Nephron (organoid): Measurements from ENCODE around the gene TSTD1.

Source experiments
- H3K27ac Mint-ChIP-seq, 3 experiments: 2 replicates each; pipeline ENCODE4 v1.8.0; 2020; ENCODE audit warnings: mixed read lengths in 3 of 3, mild to moderate bottlenecking in 2 of 3, moderate library complexity in 1 of 3
- H3K27me3 Mint-ChIP-seq: 2 replicates; pipeline ENCODE4 v1.8.0; 2021; ENCODE audit warnings: low read depth, mild to moderate bottlenecking, moderate library complexity, mixed read lengths
- H3K36me3 Mint-ChIP-seq: 2 replicates; pipeline ENCODE4 v1.8.0; 2020; ENCODE audit warnings: low read depth, mixed read lengths
- H3K4me1 Mint-ChIP-seq: 2 replicates; pipeline ENCODE4 v1.8.0; 2020; ENCODE audit warnings: mixed read lengths
- H3K4me3 Mint-ChIP-seq, 3 experiments: 2 replicates each; pipeline ENCODE4 v1.8.0; 2020; ENCODE audit warnings: mild to moderate bottlenecking in 3 of 3, mixed read lengths in 3 of 3, moderate library complexity in 2 of 3
- H3K9me3 Mint-ChIP-seq: 2 replicates; pipeline ENCODE4 v1.8.0; 2020; ENCODE audit warnings: mixed read lengths
- TF ChIP-seq, protein P1 (sequence below), 3 experiments: fragments of 200-600 bp; sonication (generic); IDR thresholded peaks; one replicate each; pipeline ENCODE4 v1.5.0; 2021; ENCODE audit warnings: antibody characterized with exemption in 3 of 3; ENCODE audit not compliant: unreplicated experiment in 3 of 3

Gene TSTD1, protein sequence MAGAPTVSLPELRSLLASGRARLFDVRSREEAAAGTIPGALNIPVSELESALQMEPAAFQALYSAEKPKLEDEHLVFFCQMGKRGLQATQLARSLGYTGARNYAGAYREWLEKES

DNA sequence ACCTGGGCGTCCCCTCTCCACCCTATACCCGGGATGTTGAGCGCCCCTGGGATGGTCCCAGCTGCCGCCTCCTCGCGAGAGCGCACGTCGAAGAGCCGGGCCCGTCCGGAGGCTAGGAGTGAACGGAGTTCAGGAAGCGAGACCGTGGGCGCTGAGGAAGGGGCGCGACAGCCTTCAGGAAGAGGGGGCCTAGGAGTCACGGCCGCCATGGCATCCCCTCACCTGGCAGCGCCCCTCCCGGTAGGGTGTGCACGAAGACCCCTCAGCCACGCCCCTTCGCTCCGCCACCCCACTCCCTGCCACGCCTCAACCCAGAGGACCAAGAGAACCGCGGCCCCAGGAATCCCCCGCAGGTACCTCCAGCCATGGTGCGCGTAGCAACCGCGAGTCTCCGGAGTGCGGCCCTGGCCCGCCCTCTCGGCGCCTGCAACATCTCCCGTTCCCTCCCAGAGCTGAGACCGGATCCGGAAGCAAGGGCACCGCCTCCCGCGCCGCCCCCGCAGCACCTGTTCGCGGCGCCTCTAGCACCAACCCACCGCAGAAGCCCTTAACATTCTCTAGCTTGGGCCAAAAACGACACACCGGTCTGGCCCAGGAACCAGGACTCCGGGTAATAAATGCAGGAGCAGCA lies at the start of gene TSTD1:
Gene TSTD1, minus strand, starts transcription at position 442 of the 631 bp plus-strand sequence. Its CDS starts 75 bp downstream, at position 367.
- no peaks in the 10 kb centered on the region for H3K27me3 Mint-ChIP-seq
- TF ChIP-seq, protein P1, sequence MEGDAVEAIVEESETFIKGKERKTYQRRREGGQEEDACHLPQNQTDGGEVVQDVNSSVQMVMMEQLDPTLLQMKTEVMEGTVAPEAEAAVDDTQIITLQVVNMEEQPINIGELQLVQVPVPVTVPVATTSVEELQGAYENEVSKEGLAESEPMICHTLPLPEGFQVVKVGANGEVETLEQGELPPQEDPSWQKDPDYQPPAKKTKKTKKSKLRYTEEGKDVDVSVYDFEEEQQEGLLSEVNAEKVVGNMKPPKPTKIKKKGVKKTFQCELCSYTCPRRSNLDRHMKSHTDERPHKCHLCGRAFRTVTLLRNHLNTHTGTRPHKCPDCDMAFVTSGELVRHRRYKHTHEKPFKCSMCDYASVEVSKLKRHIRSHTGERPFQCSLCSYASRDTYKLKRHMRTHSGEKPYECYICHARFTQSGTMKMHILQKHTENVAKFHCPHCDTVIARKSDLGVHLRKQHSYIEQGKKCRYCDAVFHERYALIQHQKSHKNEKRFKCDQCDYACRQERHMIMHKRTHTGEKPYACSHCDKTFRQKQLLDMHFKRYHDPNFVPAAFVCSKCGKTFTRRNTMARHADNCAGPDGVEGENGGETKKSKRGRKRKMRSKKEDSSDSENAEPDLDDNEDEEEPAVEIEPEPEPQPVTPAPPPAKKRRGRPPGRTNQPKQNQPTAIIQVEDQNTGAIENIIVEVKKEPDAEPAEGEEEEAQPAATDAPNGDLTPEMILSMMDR (IDR thresholded peaks at IDR 0.05; ENCODE audit: unreplicated experiment in 3 of 3): no peak
- H3K27ac Mint-ChIP-seq: peak within 1 kb of the TSS; percentile 69 to 91 (median 79)
- H3K9me3 Mint-ChIP-seq: no peaks in the 10 kb centered on the region
- peak within 1 kb of the TSS; percentile 85 to 88 (median 86) for H3K4me3 Mint-ChIP-seq
- peaks cover 42% of the 10 kb centered on the region for H3K36me3 Mint-ChIP-seq
- H3K4me1 Mint-ChIP-seq: peaks cover 21% of the 10 kb centered on the region

DNA sequence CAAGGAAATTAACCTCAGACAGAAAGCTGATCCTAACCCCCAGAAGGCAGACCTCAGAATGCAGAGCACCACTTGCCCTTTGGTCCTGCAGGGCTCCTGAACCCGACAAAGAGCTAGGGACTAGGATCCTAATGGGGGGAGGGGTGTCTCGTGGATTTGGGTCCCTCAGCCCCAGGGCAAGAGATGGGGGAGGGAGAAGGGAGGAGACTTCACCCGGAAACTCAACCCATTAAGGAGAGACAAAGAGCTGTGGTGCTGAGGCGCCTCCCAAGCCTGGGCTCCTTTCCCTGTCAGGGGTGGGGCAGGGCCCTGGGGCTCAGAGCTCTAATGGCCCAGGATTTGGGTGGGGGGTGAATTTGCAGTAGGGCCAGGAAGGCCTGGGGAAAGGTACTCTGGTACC lies 47.7 kb upstream of the TSTD1 start:
- Mint-ChIP-seq H3K36me3 (no peaks in the 10 kb centered on the region), H3K27me3 (peaks cover 4% of the 10 kb centered on the region), H3K4me3 (no peak overlapping the region), H3K9me3 (no peaks in the 10 kb centered on the region), H3K27ac (no peak overlapping the region), H3K4me1 (no peaks in the 10 kb centered on the region)
- TF ChIP-seq, protein P1 (IDR thresholded peaks at IDR 0.05; ENCODE audit: unreplicated experiment in 3 of 3): no peak

DNA sequence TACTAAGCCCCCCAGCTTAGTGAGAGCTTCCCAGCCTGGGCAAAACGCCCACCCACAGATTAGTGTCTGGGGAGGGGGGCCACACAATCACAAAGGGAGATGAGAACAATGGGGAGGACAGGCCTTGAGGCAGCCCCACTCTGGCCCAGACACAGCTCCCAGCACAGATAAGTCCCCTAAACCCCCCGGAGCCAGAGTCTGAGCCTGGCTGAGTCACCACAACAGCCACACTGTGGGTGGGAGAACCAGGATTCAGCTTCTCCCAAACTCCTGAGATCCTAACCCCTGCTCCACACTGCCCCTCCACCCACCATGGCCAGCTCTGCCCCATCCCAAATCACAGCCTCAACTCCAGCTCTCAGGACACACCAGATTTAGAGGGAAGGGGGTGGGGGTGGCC lies 46.4 kb upstream of the TSTD1 start:
- Mint-ChIP-seq H3K27me3 (peaks cover 4% of the 10 kb centered on the region), H3K4me3 (no peak overlapping the region), H3K9me3 (no peaks in the 10 kb centered on the region), H3K27ac (no peak overlapping the region), H3K36me3 (no peaks in the 10 kb centered on the region), H3K4me1 (no peaks in the 10 kb centered on the region)
- TF ChIP-seq, protein P1 (IDR thresholded peaks at IDR 0.05; ENCODE audit: unreplicated experiment in 3 of 3): no peak

DNA sequence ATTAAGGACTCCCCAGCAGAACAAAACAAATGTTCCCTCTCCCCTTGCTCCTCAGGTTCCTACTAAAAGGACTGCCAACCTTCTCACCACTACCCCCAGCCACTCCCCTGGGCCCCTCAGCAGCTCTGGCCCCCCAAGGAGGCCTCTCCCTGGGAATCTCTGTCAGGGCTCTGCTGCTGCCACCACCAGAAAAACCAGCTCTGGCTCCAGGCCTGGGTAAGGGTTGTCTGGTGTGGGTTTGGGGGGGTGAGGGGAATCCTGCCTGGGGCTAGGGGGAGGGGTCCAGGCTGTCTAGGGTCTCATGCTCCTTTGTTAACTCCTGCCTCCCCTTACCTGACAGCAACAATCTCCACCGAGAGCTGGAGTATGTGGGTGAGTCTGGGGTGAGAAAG lies 45.8 kb upstream of the TSTD1 start:
- Mint-ChIP-seq H3K4me3 (no peak overlapping the region), H3K4me1 (no peaks in the 10 kb centered on the region), H3K27ac (peak overlapping the region in 1 of 3 experiments; percentile 5), H3K27me3 (peaks cover 4% of the 10 kb centered on the region), H3K36me3 (no peaks in the 10 kb centered on the region), H3K9me3 (no peaks in the 10 kb centered on the region)
- TF ChIP-seq, protein P1 (IDR thresholded peaks at IDR 0.05; ENCODE audit: unreplicated experiment in 3 of 3): no peak

DNA sequence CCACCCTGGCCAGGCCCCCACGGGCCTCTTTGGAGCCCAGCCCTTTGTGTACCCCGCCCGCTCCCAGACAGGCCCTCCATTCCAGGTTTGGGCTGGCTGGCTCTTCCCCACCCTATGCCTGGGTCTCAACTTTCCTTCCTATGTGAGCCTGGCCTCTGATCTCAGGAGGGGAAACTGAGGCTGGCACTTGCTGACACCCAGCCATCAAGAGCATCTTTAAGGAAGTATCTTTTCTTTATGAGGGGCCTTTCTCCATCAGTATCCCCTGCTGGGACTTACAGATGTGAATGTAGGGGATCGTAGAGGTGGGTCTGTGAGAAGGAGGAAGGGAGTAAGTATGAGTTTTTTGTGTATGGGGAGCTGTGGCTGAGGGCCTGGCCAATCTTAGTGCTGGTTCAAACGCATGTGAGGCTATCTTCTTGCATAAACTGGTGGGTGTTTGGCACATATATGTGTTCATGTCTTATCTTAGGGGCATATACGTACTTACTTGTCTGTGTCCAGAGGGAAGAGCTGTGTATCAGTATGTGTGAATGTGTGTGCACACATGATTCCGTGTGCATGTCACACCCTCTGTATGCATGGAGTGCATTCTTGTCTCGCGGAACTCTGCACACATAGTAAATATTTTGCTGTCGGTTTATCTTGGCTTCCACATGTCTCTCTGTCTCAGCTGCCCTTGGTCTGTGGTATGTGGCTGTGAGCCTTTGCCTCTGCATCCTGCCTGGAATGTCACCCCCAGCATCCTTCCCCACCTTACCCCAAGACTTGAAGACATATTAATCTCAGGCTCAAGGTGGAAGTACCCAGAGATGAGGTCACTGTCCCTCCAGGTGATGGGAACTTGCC lies 45.2 kb upstream of the TSTD1 start:
- Mint-ChIP-seq H3K27ac (peak overlapping the region in 1 of 3 experiments; percentile 5), H3K36me3 (no peaks in the 10 kb centered on the region), H3K27me3 (peaks cover 4% of the 10 kb centered on the region), H3K4me3 (no peak overlapping the region), H3K4me1 (no peaks in the 10 kb centered on the region), H3K9me3 (no peaks in the 10 kb centered on the region)
- TF ChIP-seq, protein P1 (IDR thresholded peaks at IDR 0.05; ENCODE audit: unreplicated experiment in 3 of 3): no peak
